ENCODE results near the gene DEFB131A.
A peak's percentile ranks its signal among the peaks of the same experiment; 100 is the strongest.
"Not testable (repeated sequence)": the region's sequence is repeated elsewhere in the genome, so short reads cannot be mapped to it uniquely, and the experiment has no call there.

DEFB131A gene

GRCh38 chr4:9482871-9483270, 38.7 kb downstream of the DEFB131A start:
- H3K4me1 ChIP-seq (ENCODE audit: insufficient read depth, low read length); H3K9me3 ChIP-seq (ENCODE audit: control insufficient read depth, insufficient read depth, low read length); H3K9ac ChIP-seq (ENCODE audit: low read depth, low read length); H3K36me3 ChIP-seq (ENCODE audit: insufficient read depth, low read length): not testable (repeated sequence)

GRCh38 chr4:9483682-9484081, 39.5 kb downstream of the DEFB131A start:
- H3K4me1 ChIP-seq (ENCODE audit: insufficient read depth, low read length); H3K9me3 ChIP-seq (ENCODE audit: control insufficient read depth, insufficient read depth, low read length); H3K9ac ChIP-seq (ENCODE audit: low read depth, low read length); H3K36me3 ChIP-seq (ENCODE audit: insufficient read depth, low read length): not testable (repeated sequence)

- not testable (repeated sequence) for H3K4me1 ChIP-seq (ENCODE audit: insufficient read depth, low read length); H3K9me3 ChIP-seq (ENCODE audit: control insufficient read depth, insufficient read depth, low read length); H3K36me3 ChIP-seq (ENCODE audit: insufficient read depth, low read length); H3K9ac ChIP-seq (ENCODE audit: low read depth, low read length)
These were observed 42.7 kb downstream of the DEFB131A start for GRCh38 chr4:9486880-9487279.

GRCh38 chr4:9488796-9489195, 44.6 kb downstream of the DEFB131A start:
- H3K9me3 ChIP-seq (ENCODE audit: control insufficient read depth, insufficient read depth, low read length); H3K36me3 ChIP-seq (ENCODE audit: insufficient read depth, low read length); H3K4me1 ChIP-seq (ENCODE audit: insufficient read depth, low read length); H3K9ac ChIP-seq (ENCODE audit: low read depth, low read length): not testable (repeated sequence)

- not testable (repeated sequence) for H3K9me3 ChIP-seq (ENCODE audit: control insufficient read depth, insufficient read depth, low read length); H3K4me1 ChIP-seq (ENCODE audit: insufficient read depth, low read length); H3K36me3 ChIP-seq (ENCODE audit: insufficient read depth, low read length); H3K9ac ChIP-seq (ENCODE audit: low read depth, low read length)
These were observed 46.3 kb downstream of the DEFB131A start for GRCh38 chr4:9490496-9490895.

GRCh38 chr4:9490986-9491385, 46.8 kb downstream of the DEFB131A start:
- H3K4me1 ChIP-seq (ENCODE audit: insufficient read depth, low read length); H3K36me3 ChIP-seq (ENCODE audit: insufficient read depth, low read length); H3K9me3 ChIP-seq (ENCODE audit: control insufficient read depth, insufficient read depth, low read length); H3K9ac ChIP-seq (ENCODE audit: low read depth, low read length): not testable (repeated sequence)

GRCh38 chr4:9493589-9493988, 49.4 kb downstream of the DEFB131A start:
- not testable (repeated sequence) for H3K9me3 ChIP-seq (ENCODE audit: control insufficient read depth, insufficient read depth, low read length); H3K9ac ChIP-seq (ENCODE audit: low read depth, low read length); H3K4me1 ChIP-seq (ENCODE audit: insufficient read depth, low read length); H3K36me3 ChIP-seq (ENCODE audit: insufficient read depth, low read length)

GRCh38 chr4:9494256-9495035, 50.2 kb downstream of the DEFB131A start:
- H3K4me1 ChIP-seq (ENCODE audit: insufficient read depth, low read length); H3K9me3 ChIP-seq (ENCODE audit: control insufficient read depth, insufficient read depth, low read length); H3K9ac ChIP-seq (ENCODE audit: low read depth, low read length); H3K36me3 ChIP-seq (ENCODE audit: insufficient read depth, low read length): not testable (repeated sequence)

- H3K36me3 ChIP-seq (ENCODE audit: insufficient read depth, low read length); H3K9me3 ChIP-seq (ENCODE audit: control insufficient read depth, insufficient read depth, low read length); H3K9ac ChIP-seq (ENCODE audit: low read depth, low read length); H3K4me1 ChIP-seq (ENCODE audit: insufficient read depth, low read length): not testable (repeated sequence)
These were observed 51.2 kb downstream of the DEFB131A start for GRCh38 chr4:9495443-9495842.

GRCh38 chr4:9497575-9498467, 53.6 kb downstream of the DEFB131A start:
- H3K9ac ChIP-seq (ENCODE audit: low read depth, low read length), result peak overlapping the region; percentile 65
- H3K4me1 ChIP-seq (ENCODE audit: insufficient read depth, low read length); H3K9me3 ChIP-seq (ENCODE audit: control insufficient read depth, insufficient read depth, low read length); H3K36me3 ChIP-seq (ENCODE audit: insufficient read depth, low read length): not testable (repeated sequence)

- peak overlapping the region; percentile 65; the same call in 1 of the 2 replicates for H3K9ac ChIP-seq (ENCODE audit: low read depth, low read length)
- not testable (repeated sequence) for H3K36me3 ChIP-seq (ENCODE audit: insufficient read depth, low read length); H3K4me1 ChIP-seq (ENCODE audit: insufficient read depth, low read length); H3K9me3 ChIP-seq (ENCODE audit: control insufficient read depth, insufficient read depth, low read length)
These were observed 54.3 kb downstream of the DEFB131A start for GRCh38 chr4:9498468-9499040.

- H3K9ac ChIP-seq (ENCODE audit: low read depth, low read length); H3K9me3 ChIP-seq (ENCODE audit: control insufficient read depth, insufficient read depth, low read length); H3K36me3 ChIP-seq (ENCODE audit: insufficient read depth, low read length); H3K4me1 ChIP-seq (ENCODE audit: insufficient read depth, low read length): not testable (repeated sequence)
These were observed 55.8 kb downstream of the DEFB131A start for GRCh38 chr4:9499974-9500487.

Measured in ES-I3 (cell line).